Measurements from ENCODE around the gene RUNX1.

DNA sequence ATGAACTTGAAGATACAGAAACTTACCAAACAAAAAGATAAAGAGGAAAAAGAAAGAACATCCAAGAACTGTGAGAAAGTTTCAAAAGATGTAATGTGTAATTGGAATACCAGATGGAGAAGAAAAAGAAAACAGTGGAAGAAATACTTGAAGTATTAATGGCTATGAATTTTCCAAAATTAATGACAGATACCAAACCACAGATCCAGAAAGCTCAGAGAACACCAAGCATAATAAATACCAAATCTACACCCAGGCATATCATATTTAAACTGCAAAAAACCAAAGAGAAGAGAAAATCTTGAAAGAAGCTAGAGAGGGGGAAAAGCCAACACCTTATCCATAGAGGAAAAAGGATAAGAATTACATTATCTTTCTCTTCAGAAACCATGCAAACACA lies 243.9 kb downstream of the RUNX1 start:
- TF ChIP-seq, protein P1, sequence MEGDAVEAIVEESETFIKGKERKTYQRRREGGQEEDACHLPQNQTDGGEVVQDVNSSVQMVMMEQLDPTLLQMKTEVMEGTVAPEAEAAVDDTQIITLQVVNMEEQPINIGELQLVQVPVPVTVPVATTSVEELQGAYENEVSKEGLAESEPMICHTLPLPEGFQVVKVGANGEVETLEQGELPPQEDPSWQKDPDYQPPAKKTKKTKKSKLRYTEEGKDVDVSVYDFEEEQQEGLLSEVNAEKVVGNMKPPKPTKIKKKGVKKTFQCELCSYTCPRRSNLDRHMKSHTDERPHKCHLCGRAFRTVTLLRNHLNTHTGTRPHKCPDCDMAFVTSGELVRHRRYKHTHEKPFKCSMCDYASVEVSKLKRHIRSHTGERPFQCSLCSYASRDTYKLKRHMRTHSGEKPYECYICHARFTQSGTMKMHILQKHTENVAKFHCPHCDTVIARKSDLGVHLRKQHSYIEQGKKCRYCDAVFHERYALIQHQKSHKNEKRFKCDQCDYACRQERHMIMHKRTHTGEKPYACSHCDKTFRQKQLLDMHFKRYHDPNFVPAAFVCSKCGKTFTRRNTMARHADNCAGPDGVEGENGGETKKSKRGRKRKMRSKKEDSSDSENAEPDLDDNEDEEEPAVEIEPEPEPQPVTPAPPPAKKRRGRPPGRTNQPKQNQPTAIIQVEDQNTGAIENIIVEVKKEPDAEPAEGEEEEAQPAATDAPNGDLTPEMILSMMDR (IDR thresholded peaks at IDR 0.05) = no peak
- TF ChIP-seq POLR2A (IDR thresholded peaks at IDR 0.05) = no peak

Data from right lobe of liver (tissue), 4 donors.